Measurements from ENCODE around the gene TERT. TPM values are rescaled to one million over a fixed set of nuclear protein-coding genes. Genes with fewer than 3 reads are reported as not detected.
"Not testable (repeated sequence)": the region's sequence is repeated elsewhere in the genome, so short reads cannot be mapped to it uniquely, and the experiment has no call there.

TERT gene
- total RNA-seq, 2 donors from 2014 or later: 7.1 to 9.8 TPM

- no peak overlapping the region for H3K4me3 Mint-ChIP-seq
- DNase-seq: no peak
- H3K4me1 Mint-ChIP-seq: no peaks in the 10 kb centered on the region
- H3K27ac Mint-ChIP-seq: no peak overlapping the region
- Histone ChIP-seq H3K27me3 (ENCODE audit: control insufficient read depth, insufficient read depth, low read length, poor library complexity, severe bottlenecking) (no peaks in the 10 kb centered on the region), H3K4me3 (ENCODE audit: low read length) (no peak overlapping the region), H3K27ac (ENCODE audit: low read depth, low read length) (no peak overlapping the region), H3K36me3 (ENCODE audit: control insufficient read depth, insufficient read depth, low read length) (peaks cover 70% of the 10 kb centered on the region), H3K9me3 (ENCODE audit: control insufficient read depth, low read length) (no peaks in the 10 kb centered on the region), H3K9ac (ENCODE audit: extremely low read depth, low read length, poor library complexity, severe bottlenecking) (no peak overlapping the region), H3K4me1 (ENCODE audit: control insufficient read depth, insufficient read depth, low read length) (no peaks in the 10 kb centered on the region)
- peaks cover 68% of the 10 kb centered on the region for H3K36me3 Mint-ChIP-seq (ENCODE audit: low read depth)
- H3K9me3 Mint-ChIP-seq: no peaks in the 10 kb centered on the region
- no peaks in the 10 kb centered on the region for H3K27me3 Mint-ChIP-seq (ENCODE audit: insufficient read depth)
- 95 to 97% methylated on average over 25 to 32 of the region's 32 CpGs for WGBS, 2 experiments (ENCODE audit: insufficient coverage in 1 of 2, insufficient read length in 1 of 2)
- no peak for TF ChIP-seq CTCF (conservative IDR thresholded peaks at IDR 0.05)
Observed at GRCh38 chr5:1334831-1335539, 40.1 kb upstream of the TERT start.

- Histone ChIP-seq H3K4me3 (ENCODE audit: low read length) (no peak overlapping the region), H3K4me1 (ENCODE audit: control insufficient read depth, insufficient read depth, low read length) (no peaks in the 10 kb centered on the region), H3K9me3 (ENCODE audit: control insufficient read depth, low read length) (peaks cover 5% of the 10 kb centered on the region), H3K27ac (ENCODE audit: low read depth, low read length) (no peak overlapping the region), H3K9ac (ENCODE audit: extremely low read depth, low read length, poor library complexity, severe bottlenecking) (no peak overlapping the region), H3K36me3 (ENCODE audit: control insufficient read depth, insufficient read depth, low read length) (peaks cover 77% of the 10 kb centered on the region), H3K27me3 (ENCODE audit: control insufficient read depth, insufficient read depth, low read length, poor library complexity, severe bottlenecking) (no peaks in the 10 kb centered on the region)
- no peak overlapping the region for H3K4me3 Mint-ChIP-seq
- H3K36me3 Mint-ChIP-seq (ENCODE audit: low read depth): peaks cover 71% of the 10 kb centered on the region
- no peaks in the 10 kb centered on the region for H3K4me1 Mint-ChIP-seq
- H3K27ac Mint-ChIP-seq: no peak overlapping the region
- WGBS, 2 experiments (ENCODE audit: insufficient coverage in 1 of 2, insufficient read length in 1 of 2): 96% methylated on average over 5 to 14 of the region's 14 CpGs
- DNase-seq: no peak
- H3K27me3 Mint-ChIP-seq (ENCODE audit: insufficient read depth): no peaks in the 10 kb centered on the region
- TF ChIP-seq CTCF (conservative IDR thresholded peaks at IDR 0.05): no peak
- no peaks in the 10 kb centered on the region for H3K9me3 Mint-ChIP-seq
Observed at GRCh38 chr5:1333986-1334385, 39.1 kb upstream of the TERT start.

- Histone ChIP-seq H3K9me3 (ENCODE audit: control insufficient read depth, low read length) (peaks cover 12% of the 10 kb centered on the region), H3K36me3 (ENCODE audit: control insufficient read depth, insufficient read depth, low read length) (peaks cover 80% of the 10 kb centered on the region)
- not testable (repeated sequence) for H3K9me3 Mint-ChIP-seq; H3K27ac ChIP-seq (ENCODE audit: low read depth, low read length); DNase-seq; H3K4me1 Mint-ChIP-seq; H3K27me3 ChIP-seq (ENCODE audit: control insufficient read depth, insufficient read depth, low read length, poor library complexity, severe bottlenecking); H3K27me3 Mint-ChIP-seq (ENCODE audit: insufficient read depth); H3K9ac ChIP-seq (ENCODE audit: extremely low read depth, low read length, poor library complexity, severe bottlenecking); H3K4me3 Mint-ChIP-seq; H3K4me1 ChIP-seq (ENCODE audit: control insufficient read depth, insufficient read depth, low read length); H3K4me3 ChIP-seq (ENCODE audit: low read length); H3K27ac Mint-ChIP-seq
- WGBS, 2 experiments (ENCODE audit: insufficient coverage in 1 of 2, insufficient read length in 1 of 2): 94 to 95% methylated on average over 3 to 4 of the region's 5 CpGs
- H3K36me3 Mint-ChIP-seq (ENCODE audit: low read depth): peaks cover 78% of the 10 kb centered on the region
Observed at GRCh38 chr5:1333286-1333685, 38.4 kb upstream of the TERT start.
